Spleen (tissue), 11 donors: ENCODE data around the gene TAS2R50. TPM values are rescaled to one million over a fixed set of nuclear protein-coding genes. Genes with fewer than 3 reads are reported as not detected.

Experiments
- DNase-seq: peaks from one replicate; pipeline ENCODE4 v3.0.0-alpha.2; 2020
- H3K27ac ChIP-seq, 8 donors: fragments of 200-600 bp; sonication (generic) in 7 of 8; 1 replicate in 4 of 8; 2 replicates in 4 of 8; pipeline versions ENCODE4 v1.5.0 to v1.8.0; 2016 to 2021; ENCODE audit warnings: inconsistent platforms in 4 of 8, mild to moderate bottlenecking in 4 of 8, moderate library complexity in 1 of 8
- H3K27me3 ChIP-seq, 7 donors: fragments of 200-600 bp; sonication (generic) in 6 of 7; replicated peaks in 1 of 7; 1 replicate in 4 of 7; 2 replicates in 3 of 7; pipeline versions ENCODE4 v1.5.0 to v1.8.0; 2016 to 2021; ENCODE audit warnings: inconsistent platforms in 3 of 7, mild to moderate bottlenecking in 1 of 7
- H3K36me3 ChIP-seq, 6 donors: fragments of 200-600 bp; sonication (generic) in 5 of 6; 1 replicate in 4 of 6; 2 replicates in 2 of 6; pipeline versions ENCODE4 v1.5.0 to v1.8.0; 2016 to 2021; ENCODE audit warnings: inconsistent platforms in 2 of 6
- H3K4me1 ChIP-seq, 6 donors: fragments of 200-600 bp; sonication (generic) in 5 of 6; 1 replicate in 3 of 6; 2 replicates in 3 of 6; pipeline versions ENCODE4 v1.5.0 to v1.8.0; 2016 to 2021; ENCODE audit warnings: inconsistent platforms in 3 of 6
- H3K4me3 ChIP-seq, 8 donors: fragments of 200-600 bp; sonication (generic) in 7 of 8; 1 replicate in 4 of 8; 2 replicates in 4 of 8; pipeline versions ENCODE4 v1.5.0 to v1.8.0; 2016 to 2021; ENCODE audit warnings: inconsistent platforms in 4 of 8, mild to moderate bottlenecking in 4 of 8, moderate library complexity in 2 of 8
- H3K9me3 ChIP-seq, 8 donors: fragments of 200-600 bp; sonication (generic) in 7 of 8; 1 replicate in 4 of 8; 2 replicates in 4 of 8; pipeline versions ENCODE4 v1.5.0 to v1.8.0; 2016 to 2021; ENCODE audit warnings: inconsistent platforms in 4 of 8
- POLR2A ChIP-seq, 3 donors: fragments of 450-650 bp; IDR thresholded peaks; one replicate each; pipeline ENCODE4 v1.5.1; 2017; ENCODE audit warnings: antibody characterized with exemption in 3 of 3, mild to moderate bottlenecking in 1 of 3
- POLR2AphosphoS5 ChIP-seq, 3 donors: sonication (generic); formaldehyde crosslinking; IDR thresholded peaks; one replicate each; pipeline ENCODE4 v1.5.1; 2017; ENCODE audit warnings: antibody characterized with exemption in 3 of 3
- WGBS, 5 donors: extraction: QIAGEN DNeasy Blood & Tissue Kit in 3 of 5; methylation state at CpG; one replicate each; pipeline versions ENCODE4 v1.1.5 to v1.1.7; 2013 to 2018; 5-methylcytosine and 5-hydroxymethylcytosine counted together
- intact Hi-C: fragments of 100-400 bp; cut with DNase I; formaldehyde crosslinking; loops from one replicate; pipeline ENCODE4 v1.15.0; 2023; ENCODE audit warnings: low total_unique reads
- polyA plus RNA-seq, 3 donors: library from polyadenylated mRNA; stranded (reverse); fragments of 200-250 nt; gene quantifications; one replicate each; pipeline ENCODE4 v1.2.1, GENCODE V29; 2013
- total RNA-seq, 7 donors: library from RNA; depleted of rRNA in 3 of 7; stranded (reverse); fragments of >200 nt in 3 of 7; fragmentation: NEBNext Ultra II Directional in 4 of 7; extraction: Animal tissue kit (Norgen Biotek cat#: 25700) in 4 of 7; gene quantifications; one replicate each; pipeline versions ENCODE4 v1.1.0 to v1.2.1, GENCODE V29; 2016 to 2021
- TF ChIP-seq, protein P1 (sequence below), 11 experiments: fragments of 200-600 bp in 7 of 11; fragments of 450-650 bp in 4 of 11; sonication (generic) in 4 of 11; IDR thresholded peaks in 8 of 11; conservative IDR thresholded peaks in 3 of 11; 1 replicate in 7 of 11; 2 replicates in 4 of 11; pipeline versions ENCODE4 v1.4.0 to v1.8.0; 2016 to 2021; ENCODE audit warnings: antibody characterized with exemption in 11 of 11, inconsistent platforms in 4 of 11, mild to moderate bottlenecking in 1 of 11
- donor health status: healthy with polysubstance abuse.
- donor health status: DM: no; HTN: no; CAD: no; lungs with moderate emphysema.
- donor health status: DM: no; HTN: no; CAD: no.
- donor health status: Bipolar disorder and iron deficiency.
- donor health status: healthy.
- donor health status: DM: no; HTN: no; CAD: no.
- donor health status: DM: yes; HTN: yes; CAD: no.

The TAS2R50 gene
- total and polyA plus RNA-seq, 10 donors: 0.10 to 7.1 (median 4.3) TPM; not detected in 2

DNA sequence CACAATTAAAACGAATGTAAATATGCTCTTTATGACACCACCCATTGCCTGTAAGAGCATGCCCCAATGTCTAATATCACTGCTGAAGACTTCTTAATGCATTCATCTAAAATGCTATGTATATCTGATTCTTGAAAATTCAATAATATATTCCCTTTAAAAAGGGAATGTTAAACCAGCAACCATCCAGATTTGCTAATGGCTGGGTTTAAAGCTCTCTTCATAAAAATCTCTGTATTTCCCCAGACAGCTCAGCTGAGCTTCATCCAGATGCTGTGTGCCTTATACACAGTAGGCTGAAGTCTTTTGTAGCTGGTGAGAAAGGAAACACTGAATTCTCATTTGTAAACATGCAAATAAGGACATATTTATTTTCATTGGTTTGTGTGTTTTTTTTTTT lies 47.5 kb downstream of the TAS2R50 start, which contains the start of gene TAS2R14:
Gene TAS2R14 (minus strand): TSS at position 101 of the 400 bp plus-strand sequence. CDS start 56 bp downstream, at position 45.
- intact Hi-C loops: no loop called here
- Histone ChIP-seq H3K27ac (no peak within 1 kb of the TSS), H3K36me3 (no peaks in the 10 kb centered on the region), H3K27me3 (no peaks in the 10 kb centered on the region), H3K4me1 (no peaks in the 10 kb centered on the region), H3K9me3 (no peaks in the 10 kb centered on the region), H3K4me3 (no peak within 1 kb of the TSS)
- 81 to 91% (median 87%) methylated on average over 1 of the region's 1 CpG for WGBS, 5 donors
- TF ChIP-seq, protein P1, sequence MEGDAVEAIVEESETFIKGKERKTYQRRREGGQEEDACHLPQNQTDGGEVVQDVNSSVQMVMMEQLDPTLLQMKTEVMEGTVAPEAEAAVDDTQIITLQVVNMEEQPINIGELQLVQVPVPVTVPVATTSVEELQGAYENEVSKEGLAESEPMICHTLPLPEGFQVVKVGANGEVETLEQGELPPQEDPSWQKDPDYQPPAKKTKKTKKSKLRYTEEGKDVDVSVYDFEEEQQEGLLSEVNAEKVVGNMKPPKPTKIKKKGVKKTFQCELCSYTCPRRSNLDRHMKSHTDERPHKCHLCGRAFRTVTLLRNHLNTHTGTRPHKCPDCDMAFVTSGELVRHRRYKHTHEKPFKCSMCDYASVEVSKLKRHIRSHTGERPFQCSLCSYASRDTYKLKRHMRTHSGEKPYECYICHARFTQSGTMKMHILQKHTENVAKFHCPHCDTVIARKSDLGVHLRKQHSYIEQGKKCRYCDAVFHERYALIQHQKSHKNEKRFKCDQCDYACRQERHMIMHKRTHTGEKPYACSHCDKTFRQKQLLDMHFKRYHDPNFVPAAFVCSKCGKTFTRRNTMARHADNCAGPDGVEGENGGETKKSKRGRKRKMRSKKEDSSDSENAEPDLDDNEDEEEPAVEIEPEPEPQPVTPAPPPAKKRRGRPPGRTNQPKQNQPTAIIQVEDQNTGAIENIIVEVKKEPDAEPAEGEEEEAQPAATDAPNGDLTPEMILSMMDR (IDR thresholded peaks at IDR 0.05 in 8 of 11, conservative IDR thresholded peaks at IDR 0.05 in 3 of 11): no peak
- TF ChIP-seq POLR2AphosphoS5 (IDR thresholded peaks at IDR 0.05) (no peak), POLR2A (IDR thresholded peaks at IDR 0.05) (no peak)
- no peak for DNase-seq

DNA sequence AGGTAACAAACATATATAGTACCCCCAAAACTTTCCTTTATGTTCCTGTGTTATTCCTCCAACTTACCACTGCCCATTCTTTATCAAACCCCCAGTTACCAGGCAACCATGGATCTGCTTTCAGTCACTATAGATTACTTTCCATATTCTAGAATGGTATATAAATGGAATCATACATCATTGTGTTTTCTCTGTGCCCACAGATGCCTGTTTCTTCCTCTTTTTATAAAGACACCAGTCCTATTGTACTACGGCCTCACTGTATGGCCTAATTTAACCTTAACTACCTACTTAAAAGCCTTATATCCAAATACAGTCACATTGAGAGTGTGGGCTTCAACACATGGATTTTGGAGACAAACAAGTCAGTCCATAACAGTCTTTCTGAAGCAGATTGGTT lies 50.2 kb downstream of the TAS2R50 start:
- TF ChIP-seq, protein P1 (IDR thresholded peaks at IDR 0.05 in 8 of 11, conservative IDR thresholded peaks at IDR 0.05 in 3 of 11): no peak
- TF ChIP-seq POLR2AphosphoS5 (IDR thresholded peaks at IDR 0.05) (no peak), POLR2A (IDR thresholded peaks at IDR 0.05) (no peak)
- no peaks in the 10 kb centered on the region for H3K9me3 ChIP-seq
- H3K27ac ChIP-seq: no peak overlapping the region
- H3K4me3 ChIP-seq: no peak overlapping the region
- 68 to 75% (median 69%) methylated on average over 1 of the region's 1 CpG for WGBS, 5 donors
- H3K4me1 ChIP-seq: no peaks in the 10 kb centered on the region
- intact Hi-C loops: no loop called here
- no peak for DNase-seq
- H3K36me3 ChIP-seq: no peaks in the 10 kb centered on the region
- H3K27me3 ChIP-seq: no peaks in the 10 kb centered on the region

Other genes with a start within 250 kb of the TAS2R50 start
- not detected for gene TAS2R7, start 184.3 kb downstream of the TAS2R50 start, total RNA-seq
- not detected for gene TAS2R7, start 184.3 kb downstream of the TAS2R50 start, polyA plus RNA-seq
- gene TAS2R8, start 179.6 kb downstream of the TAS2R50 start, total RNA-seq: not detected
- under 1 TPM in 1 of 3 donors, not detected in 2; 0.06 TPM for gene TAS2R8, start 179.6 kb downstream of the TAS2R50 start, polyA plus RNA-seq
- 1 to 10 TPM in 1 of 7 donors, under 1 TPM in 1, not detected in 5; 0.72 to 2.1 TPM for gene TAS2R9, start 176.7 kb downstream of the TAS2R50 start, total RNA-seq
- gene TAS2R9, start 176.7 kb downstream of the TAS2R50 start, polyA plus RNA-seq: not detected
- gene TAS2R10, start 160.6 kb downstream of the TAS2R50 start, total RNA-seq: 1 to 10 TPM in 5 of 7 donors, under 1 TPM in 2; 0.34 to 3.9 (median 1.7) TPM
- gene TAS2R10, start 160.6 kb downstream of the TAS2R50 start, polyA plus RNA-seq: under 1 TPM in 2 of 3 donors, not detected in 1; 0.11 to 0.15 TPM
- 10 to 100 TPM in 1 of 7 donors, 1 to 10 TPM in 6; 1.2 to 12.0 (median 3.9) TPM for gene PRR4, start 137.4 kb downstream of the TAS2R50 start, total RNA-seq
- gene PRR4, start 137.4 kb downstream of the TAS2R50 start, polyA plus RNA-seq: 1 to 10 TPM; 3.0 to 4.7 (median 3.6) TPM
- 10 to 100 TPM; 16.9 to 63.1 (median 37.0) TPM for gene PRH1, start 102.7 kb downstream of the TAS2R50 start, total RNA-seq
- gene PRH1, start 102.7 kb downstream of the TAS2R50 start, polyA plus RNA-seq: 1 to 10 TPM; 1.5 to 3.7 (median 2.7) TPM
- gene TAS2R13, start 77.3 kb downstream of the TAS2R50 start, total RNA-seq: 1 to 10 TPM; 2.1 to 8.7 (median 4.3) TPM
- gene TAS2R13, start 77.3 kb downstream of the TAS2R50 start, polyA plus RNA-seq: under 1 TPM in 1 of 3 donors, not detected in 2; 0.06 TPM
- not detected for gene PRH2, start 57.7 kb downstream of the TAS2R50 start, total RNA-seq
- gene PRH2, start 57.7 kb downstream of the TAS2R50 start, polyA plus RNA-seq: under 1 TPM in 2 of 3 donors, not detected in 1; 0.14 to 0.32 TPM
- 10 to 100 TPM in 1 of 7 donors, 1 to 10 TPM in 6; 2.5 to 10.3 (median 5.9) TPM for gene TAS2R14, start 47.6 kb downstream of the TAS2R50 start, total RNA-seq
- gene TAS2R14, start 47.6 kb downstream of the TAS2R50 start, polyA plus RNA-seq: 1 to 10 TPM; 1.6 to 2.5 (median 1.6) TPM
- gene TAS2R20, start 11.4 kb upstream of the TAS2R50 start, total RNA-seq: 1 to 10 TPM; 2.1 to 9.8 (median 5.8) TPM
- gene TAS2R20, start 11.4 kb upstream of the TAS2R50 start, polyA plus RNA-seq: under 1 TPM; 0.24 to 0.32 (median 0.27) TPM
- gene TAS2R19, start 35.7 kb upstream of the TAS2R50 start, total RNA-seq: 10 to 100 TPM in 2 of 7 donors, 1 to 10 TPM in 5; 4.1 to 13.8 (median 9.1) TPM
- gene TAS2R19, start 35.7 kb upstream of the TAS2R50 start, polyA plus RNA-seq: under 1 TPM in 2 of 3 donors, not detected in 1; 0.38 to 0.53 TPM
- 10 to 100 TPM in 3 of 7 donors, 1 to 10 TPM in 4; 3.7 to 14.1 (median 8.1) TPM for gene TAS2R31, start 44.5 kb upstream of the TAS2R50 start, total RNA-seq
- gene TAS2R31, start 44.5 kb upstream of the TAS2R50 start, polyA plus RNA-seq: under 1 TPM in 2 of 3 donors, not detected in 1; 0.21 to 0.35 TPM
- 1 to 10 TPM; 2.9 to 8.8 (median 4.9) TPM for gene TAS2R46, start 75.4 kb upstream of the TAS2R50 start, total RNA-seq
- not detected for gene TAS2R46, start 75.4 kb upstream of the TAS2R50 start, polyA plus RNA-seq
- 10 to 100 TPM in 2 of 7 donors, 1 to 10 TPM in 3, not detected in 2; 1.5 to 14.0 (median 4.6) TPM for gene TAS2R43, start 105.4 kb upstream of the TAS2R50 start, total RNA-seq
- not detected for gene TAS2R43, start 105.4 kb upstream of the TAS2R50 start, polyA plus RNA-seq
- 10 to 100 TPM in 3 of 7 donors, 1 to 10 TPM in 4; 6.4 to 30.7 (median 8.6) TPM for gene TAS2R30, start 147.7 kb upstream of the TAS2R50 start, total RNA-seq
- under 1 TPM in 2 of 3 donors, not detected in 1; 0.09 to 0.19 TPM for gene TAS2R30, start 147.7 kb upstream of the TAS2R50 start, polyA plus RNA-seq
- 10 to 100 TPM in 3 of 7 donors, 1 to 10 TPM in 4; 6.5 to 11.9 (median 9.3) TPM for gene SMIM10L1, start 184.3 kb upstream of the TAS2R50 start, total RNA-seq
- 1 to 10 TPM; 7.8 to 9.4 (median 8.9) TPM for gene SMIM10L1, start 184.3 kb upstream of the TAS2R50 start, polyA plus RNA-seq
- not detected for gene TAS2R42, start 200.0 kb upstream of the TAS2R50 start, total RNA-seq
- not detected for gene TAS2R42, start 200.0 kb upstream of the TAS2R50 start, polyA plus RNA-seq